Measurements from ENCODE around the gene SSBP3. TPM values are rescaled to one million over a fixed set of nuclear protein-coding genes. Genes with fewer than 3 reads are reported as not detected.

The SSBP3 gene
- total RNA-seq, 1 experiment from 2014 or later, result 26.5 TPM

DNA sequence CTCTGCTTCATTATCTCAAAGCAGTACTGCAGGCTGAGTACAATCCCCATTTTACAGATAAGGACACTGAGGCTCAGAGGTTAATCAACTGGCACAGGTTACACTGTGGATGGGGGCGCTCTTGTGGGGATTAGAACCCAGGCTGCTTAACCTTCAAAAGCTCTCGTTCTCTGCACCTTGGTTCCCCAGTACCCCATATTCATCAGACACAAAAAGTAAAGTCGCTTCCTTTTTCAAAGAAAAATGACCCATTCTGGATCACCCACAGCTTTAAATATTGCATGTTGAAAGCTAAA, 20.5 kb downstream of the SSBP3 start:
- no peaks in the 10 kb centered on the region for H3K36me3 ChIP-seq (ENCODE audit: low read depth)
- H3K27me3 ChIP-seq (ENCODE audit: insufficient read depth, low read depth), result no peaks in the 10 kb centered on the region
- no peaks in the 10 kb centered on the region for H3K79me2 ChIP-seq (ENCODE audit: low read depth)
- POLR2A ChIA-PET (ENCODE audit: unreplicated experiment), result no interaction called here
- H3K9me3 ChIP-seq (ENCODE audit: insufficient read depth, low read depth), result no peaks in the 10 kb centered on the region
- intact Hi-C loops (cut with micrococcal nuclease; ENCODE audit: unreplicated experiment), result no loop called here
- no peaks in the 10 kb centered on the region for H3K9me2 ChIP-seq (ENCODE audit: insufficient read depth)
- DNase-seq, result no peak
- CTCF ChIA-PET, result no interaction called here
- no TSS peak for BruUV-seq (replicated peaks)
- no peaks in the 10 kb centered on the region for H3F3A ChIP-seq (ENCODE audit: insufficient read depth, low read depth)
- H3K4me1 ChIP-seq (replicated peaks; ENCODE audit: insufficient read depth), result no peaks in the 10 kb centered on the region
- no peak overlapping the region for H3K4me2 ChIP-seq
- no peak for TF ChIP-seq EZH2 (IDR thresholded peaks at IDR 0.05; ENCODE audit: low read depth)
- no peak for TF ChIP-seq CTCF (conservative IDR thresholded peaks at IDR 0.05)
- H3K27ac ChIP-seq, result no peak overlapping the region
- no peak overlapping the region for H2AFZ ChIP-seq
- no peaks in the 10 kb centered on the region for H4K20me1 ChIP-seq (ENCODE audit: insufficient read depth)
- H3K4me3 ChIP-seq, result no peak overlapping the region

- no peaks in the 10 kb centered on the region for H3K36me3 ChIP-seq (ENCODE audit: low read depth)
- intact Hi-C loops (cut with micrococcal nuclease; ENCODE audit: unreplicated experiment), result no loop called here
- H3F3A ChIP-seq (ENCODE audit: insufficient read depth, low read depth), result no peaks in the 10 kb centered on the region
- H4K20me1 ChIP-seq (ENCODE audit: insufficient read depth), result no peaks in the 10 kb centered on the region
- CTCF ChIA-PET, result interaction anchor here (0.7 kb wide), 1 partner anchor 315 kb away, joined by 3 read pairs; no protein-coding TSS in a partner anchor
- H2AFZ ChIP-seq, result no peak overlapping the region
- H3K4me3 ChIP-seq, result no peak overlapping the region
- no peak overlapping the region for H3K27ac ChIP-seq
- H3K9me3 ChIP-seq (ENCODE audit: insufficient read depth, low read depth), result no peaks in the 10 kb centered on the region
- H3K4me1 ChIP-seq (replicated peaks; ENCODE audit: insufficient read depth), result no peaks in the 10 kb centered on the region
- no peaks in the 10 kb centered on the region for H3K79me2 ChIP-seq (ENCODE audit: low read depth)
- no TSS peak for BruUV-seq (replicated peaks)
- H3K4me2 ChIP-seq, result no peak overlapping the region
- H3K9me2 ChIP-seq (ENCODE audit: insufficient read depth), result no peaks in the 10 kb centered on the region
- DNase-seq, result no peak
- TF ChIP-seq CTCF (conservative IDR thresholded peaks at IDR 0.05) (no peak), EZH2 (IDR thresholded peaks at IDR 0.05; ENCODE audit: low read depth) (no peak)
- no peaks in the 10 kb centered on the region for H3K27me3 ChIP-seq (ENCODE audit: insufficient read depth, low read depth)
- POLR2A ChIA-PET (ENCODE audit: unreplicated experiment), result no interaction called here
These were observed 21.1 kb downstream of the SSBP3 start for GRCh38 chr1:54384918-54385726.

DNA sequence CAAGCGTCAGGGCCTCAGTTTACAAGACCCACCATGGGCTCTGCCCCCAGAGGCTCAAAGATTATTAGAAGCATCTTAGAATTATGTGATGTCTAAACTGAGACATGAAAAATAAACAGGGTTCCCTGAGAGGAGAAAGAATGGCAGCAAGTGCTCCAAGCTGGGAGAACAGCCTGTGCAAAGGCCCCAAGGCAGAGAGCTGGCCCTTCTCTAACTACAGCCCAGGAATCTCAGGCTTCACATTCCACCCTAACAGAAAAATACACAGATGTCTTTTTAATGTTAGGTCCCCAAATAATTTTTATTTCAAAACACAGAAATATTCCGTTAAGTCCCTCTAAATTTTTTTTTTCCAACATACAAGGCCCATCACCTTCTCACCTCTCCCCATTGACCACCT, 21.7 kb downstream of the SSBP3 start:
- Histone ChIP-seq H3K27me3 (ENCODE audit: insufficient read depth, low read depth) (no peaks in the 10 kb centered on the region), H3K4me3 (no peak overlapping the region), H4K20me1 (ENCODE audit: insufficient read depth) (no peaks in the 10 kb centered on the region), H3K9me2 (ENCODE audit: insufficient read depth) (no peaks in the 10 kb centered on the region), H3K4me2 (no peak overlapping the region), H3F3A (ENCODE audit: insufficient read depth, low read depth) (no peaks in the 10 kb centered on the region), H3K36me3 (ENCODE audit: low read depth) (no peaks in the 10 kb centered on the region), H3K27ac (no peak overlapping the region), H3K79me2 (ENCODE audit: low read depth) (no peaks in the 10 kb centered on the region), H3K4me1 (replicated peaks; ENCODE audit: insufficient read depth) (no peaks in the 10 kb centered on the region), H2AFZ (no peak overlapping the region), H3K9me3 (ENCODE audit: insufficient read depth, low read depth) (no peaks in the 10 kb centered on the region)
- no TSS peak for BruUV-seq (replicated peaks)
- intact Hi-C loops (cut with micrococcal nuclease; ENCODE audit: unreplicated experiment), result no loop called here
- ChIA-PET POLR2A (ENCODE audit: unreplicated experiment) (no interaction called here), CTCF (interaction anchor here (0.7 kb wide), 1 partner anchor 314 kb away, joined by 3 read pairs; no protein-coding TSS in a partner anchor)
- TF ChIP-seq EZH2 (IDR thresholded peaks at IDR 0.05; ENCODE audit: low read depth) (no peak), CTCF (conservative IDR thresholded peaks at IDR 0.05) (no peak)
- no peak for DNase-seq
